NCI-H446 (cell line): ENCODE measurements around the gene DUS4L.

Experiments used
- DNase-seq, 2 experiments: peaks; one replicate each; lab custom pipeline; 2025; lab: John Stamatoyannopoulos, UW

The DUS4L gene

GRCh38 chr7:107615910-107616680 is 52.3 kb downstream of the DUS4L start:
- no peak for DNase-seq

GRCh38 chr7:107622429-107622828 is 58.7 kb downstream of the DUS4L start:
- no peak for DNase-seq

- no peak for DNase-seq
Measured at GRCh38 chr7:107622894-107623293, 59.1 kb downstream of the DUS4L start.

GRCh38 chr7:107627002-107627401 is 63.2 kb downstream of the DUS4L start:
- DNase-seq = no peak
